Stomach (tissue), 9 donors: ENCODE measurements around the gene RGMB. TPM values are rescaled to one million over a fixed set of nuclear protein-coding genes. Genes with fewer than 3 reads are reported as not detected.
"Not testable (repeated sequence)": the region's sequence is repeated elsewhere in the genome, so short reads cannot be mapped to it uniquely, and the experiment has no call there.

Experiments
- DNase-seq, 2 donors: peaks; one replicate each; pipeline versions ENCODE4 v3.0.0 to v3.0.0-alpha.2; 2013 to 2019
- H3K27ac ChIP-seq, 5 donors: fragments of 200-600 bp in 4 of 5; sonication (generic) in 4 of 5; one replicate each; pipeline ENCODE4 v1.5.1; 2013 to 2019; ENCODE audit warnings: mild to moderate bottlenecking in 1 of 5, moderate library complexity in 1 of 5
- H3K27me3 ChIP-seq, 3 donors: fragments of 200-600 bp; sonication (generic); one replicate each; pipeline ENCODE4 v1.5.1; 2017 to 2019; ENCODE audit warnings: mixed run types in 1 of 3
- H3K36me3 ChIP-seq, 4 donors: fragments of 200-600 bp; sonication (generic); 1 replicate in 3 of 4; 2 replicates in 1 of 4; pipeline ENCODE4 v1.5.1; 2016 to 2019
- H3K4me1 ChIP-seq, 4 donors: fragments of 200-600 bp; sonication (generic); one replicate each; pipeline ENCODE4 v1.5.1; 2016 to 2019
- H3K4me3 ChIP-seq, 4 donors: fragments of 200-600 bp; sonication (generic) in 3 of 4; one replicate each; pipeline ENCODE4 v1.5.1; 2016 to 2019; ENCODE audit warnings: mild to moderate bottlenecking in 1 of 4
- H3K9me3 ChIP-seq, 4 donors: fragments of 200-600 bp; sonication (generic); one replicate each; pipeline ENCODE4 v1.5.1; 2016 to 2019
- CTCF ChIP-seq, 7 experiments: fragments of 450-650 bp in 4 of 7; fragments of 200-600 bp in 3 of 7; sonication (generic) in 3 of 7; IDR thresholded peaks; one replicate each; pipeline ENCODE4 v1.5.1; 2016 to 2019; ENCODE audit warnings: antibody characterized with exemption in 7 of 7, control low read depth in 2 of 7, mild to moderate bottlenecking in 1 of 7
- EP300 ChIP-seq: sonication (generic); formaldehyde crosslinking; IDR thresholded peaks from one replicate; pipeline ENCODE4 v1.6.1; 2017; ENCODE audit warnings: antibody characterized with exemption
- POLR2A ChIP-seq, 4 donors: fragments of 450-650 bp; IDR thresholded peaks; one replicate each; pipeline ENCODE4 v1.6.1; 2016; ENCODE audit warnings: antibody characterized with exemption in 4 of 4, control low read depth in 2 of 4, mild to moderate bottlenecking in 1 of 4, moderate library complexity in 1 of 4
- POLR2AphosphoS5 ChIP-seq, 3 donors: sonication (generic); formaldehyde crosslinking; IDR thresholded peaks; one replicate each; pipeline ENCODE4 v1.6.1; 2016; ENCODE audit warnings: antibody characterized with exemption in 3 of 3
- WGBS, 5 donors: extraction: QIAGEN DNeasy Blood & Tissue Kit in 3 of 5; methylation state at CpG; one replicate each; pipeline versions ENCODE4 v1.1.5 to v1.1.7; 2013 to 2018; 5-methylcytosine and 5-hydroxymethylcytosine counted together
- intact Hi-C: fragments of 100-400 bp; cut with DNase I; formaldehyde crosslinking; loops from one replicate; pipeline ENCODE4 v1.15.1; 2023; ENCODE audit warnings: low total_unique reads
- polyA plus RNA-seq, 3 donors: library from polyadenylated mRNA; stranded (reverse); fragments of 200-250 nt; gene quantifications; one replicate each; pipeline ENCODE4 v1.2.3, GENCODE V29; 2013
- total RNA-seq, 5 donors: library from RNA; depleted of rRNA; stranded (reverse); fragments of >200 nt; gene quantifications; one replicate each; pipeline versions ENCODE4 v1.1.0 to v1.2.3, GENCODE V29; 2014 to 2016
- donor health status: healthy with polysubstance abuse.
- donor health status: Bipolar disorder and iron deficiency.
- donor health status: healthy.

The RGMB gene
- total and polyA plus RNA-seq, 8 donors: 8.4 to 215 (median 50.1) TPM

GRCh38 chr5:98742396-98743073, 30.9 kb upstream of the RGMB start:
- H3K4me3 ChIP-seq: no peak overlapping the region
- no peaks in the 10 kb centered on the region for H3K4me1 ChIP-seq
- H3K27ac ChIP-seq: no peak overlapping the region
- peaks cover 0 to 9% (median 7%) of the 10 kb centered on the region in 4 donors for H3K9me3 ChIP-seq
- WGBS, 5 donors: 82 to 100% (median 89%) methylated on average over 4 to 5 of the region's 5 CpGs
- no peaks in the 10 kb centered on the region for H3K36me3 ChIP-seq
- H3K27me3 ChIP-seq: no peaks in the 10 kb centered on the region
- no peak for DNase-seq
- no peak for TF ChIP-seq CTCF (IDR thresholded peaks at IDR 0.05)
- no peak for TF ChIP-seq POLR2AphosphoS5 (IDR thresholded peaks at IDR 0.05)
- no peak for TF ChIP-seq EP300
- TF ChIP-seq POLR2A (IDR thresholded peaks at IDR 0.05): no peak
- intact Hi-C loops: no loop called here

DNA sequence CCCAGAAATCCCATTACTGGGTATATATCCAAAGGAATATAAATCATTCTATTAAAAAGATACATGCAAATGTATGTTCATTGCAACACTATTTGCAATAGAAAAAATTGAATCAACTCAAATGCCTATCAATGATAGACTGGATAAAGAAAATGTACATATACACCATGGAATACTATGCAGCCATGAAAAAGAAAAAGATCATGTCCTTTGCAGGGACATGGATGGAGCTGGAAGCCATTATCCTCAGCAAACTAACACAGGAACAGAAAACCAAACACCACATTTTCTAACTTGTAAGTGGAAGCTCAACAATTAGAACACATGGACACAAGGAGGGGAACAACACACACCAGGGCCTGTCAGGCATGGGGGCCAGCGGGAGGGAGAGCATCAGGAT, 25.2 kb upstream of the RGMB start:
- H3K9me3 ChIP-seq: peaks cover 0 to 16% (median 6%) of the 10 kb centered on the region in 4 donors
- DNase-seq, H3K27ac ChIP-seq, H3K4me1 ChIP-seq, H3K27me3 ChIP-seq, H3K36me3 ChIP-seq, intact Hi-C loops, H3K4me3 ChIP-seq: not testable (repeated sequence)
- WGBS, 5 donors: 89 to 100% (median 92%) methylated on average over 1 of the region's 1 CpG

DNA sequence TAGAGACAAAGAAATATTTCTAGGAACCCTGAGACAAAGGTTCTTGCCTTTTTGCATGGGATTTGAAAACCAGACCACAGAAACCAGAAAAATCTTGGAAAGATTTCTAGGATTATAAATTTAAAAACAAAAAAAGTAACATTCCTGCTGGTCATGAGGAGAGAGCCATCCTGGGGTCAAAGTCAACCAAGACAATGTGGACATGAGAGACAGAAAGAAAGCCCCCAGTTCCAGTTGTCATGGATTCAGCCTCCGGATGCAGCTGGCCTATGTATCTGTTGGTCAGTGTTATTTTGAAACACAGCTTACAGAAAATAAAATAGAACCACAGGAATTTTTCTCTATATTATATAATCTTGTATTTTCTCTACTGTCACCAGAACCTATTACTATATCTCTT, 24.4 kb upstream of the RGMB start:
- no peaks in the 10 kb centered on the region for H3K36me3 ChIP-seq
- no peaks in the 10 kb centered on the region for H3K27me3 ChIP-seq
- H3K4me3 ChIP-seq: no peak overlapping the region
- DNase-seq: no peak
- WGBS, 5 donors: 88 to 96% (median 92%) methylated on average over 1 of the region's 1 CpG
- TF ChIP-seq EP300 (no peak), POLR2A (IDR thresholded peaks at IDR 0.05) (no peak), POLR2AphosphoS5 (IDR thresholded peaks at IDR 0.05) (no peak), CTCF (IDR thresholded peaks at IDR 0.05) (no peak)
- intact Hi-C loops: no loop called here
- H3K9me3 ChIP-seq: peaks cover 0 to 16% (median 6%) of the 10 kb centered on the region in 4 donors
- no peaks in the 10 kb centered on the region for H3K4me1 ChIP-seq
- no peak overlapping the region for H3K27ac ChIP-seq

- Histone ChIP-seq H3K36me3 (no peaks in the 10 kb centered on the region), H3K27me3 (no peaks in the 10 kb centered on the region), H3K27ac (no peak overlapping the region), H3K9me3 (peaks cover 0 to 16% (median 6%) of the 10 kb centered on the region in 4 donors), H3K4me3 (no peak overlapping the region), H3K4me1 (no peaks in the 10 kb centered on the region)
- TF ChIP-seq POLR2A (IDR thresholded peaks at IDR 0.05) (no peak), CTCF (IDR thresholded peaks at IDR 0.05) (peak in 3 of 7 experiments; percentile 4 to 28 (median 10))
- intact Hi-C loops: no loop called here
- DNase-seq: no peak
- 88 to 96% (median 90%) methylated on average over 4 of the region's 4 CpGs for WGBS, 5 donors
Observed at GRCh38 chr5:98750693-98751092, 22.8 kb upstream of the RGMB start.

DNA sequence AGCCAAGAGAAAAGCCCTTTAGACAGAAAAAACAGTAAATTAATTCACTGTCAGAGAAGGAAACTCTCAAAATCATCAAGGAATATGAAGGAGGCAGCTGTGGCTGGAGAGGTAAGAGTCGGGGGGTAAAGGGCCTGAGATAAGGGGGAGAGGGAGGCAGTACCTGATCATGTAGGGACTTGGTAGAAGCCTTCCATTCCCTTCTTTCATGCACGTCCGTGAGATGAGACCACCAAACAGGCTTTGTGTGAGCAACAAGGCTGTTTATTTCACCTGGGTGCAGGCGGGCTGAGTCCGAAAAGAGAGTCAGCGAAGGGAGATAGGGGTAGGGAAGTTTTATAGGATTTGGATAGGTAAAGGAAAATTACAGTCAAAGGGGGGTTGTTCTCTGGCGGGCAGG, 21.1 kb upstream of the RGMB start:
- H3K36me3 ChIP-seq, H3K27me3 ChIP-seq, intact Hi-C loops, H3K4me3 ChIP-seq, H3K4me1 ChIP-seq, DNase-seq, H3K27ac ChIP-seq, H3K9me3 ChIP-seq: not testable (repeated sequence)
- WGBS, 5 donors: 85 to 96% (median 94%) methylated on average over 6 to 7 of the region's 7 CpGs

DNA sequence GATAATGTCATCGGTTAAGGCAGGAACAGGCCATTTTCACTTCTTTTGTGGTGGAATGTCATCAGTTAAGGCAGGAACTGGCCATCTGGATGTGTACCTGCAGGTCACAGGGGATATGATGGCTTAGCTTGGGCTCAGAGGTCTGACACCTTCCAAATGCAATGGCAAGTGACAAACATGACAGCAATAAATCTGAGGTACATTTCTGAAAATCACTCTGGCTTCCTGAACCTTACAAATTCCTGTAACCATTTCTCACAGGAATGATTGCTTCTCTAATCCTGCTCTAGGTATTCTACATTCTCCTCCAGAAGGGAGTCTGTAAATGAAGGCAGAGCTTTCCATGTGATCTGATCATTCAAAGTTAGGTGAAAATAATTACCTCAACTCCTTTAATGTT, 20.7 kb upstream of the RGMB start:
- DNase-seq, H3K4me3 ChIP-seq, H3K27me3 ChIP-seq, H3K9me3 ChIP-seq, H3K4me1 ChIP-seq, H3K27ac ChIP-seq, H3K36me3 ChIP-seq, intact Hi-C loops: not testable (repeated sequence)
- 38 to 71% (median 50%) methylated on average over 1 of the region's 1 CpG; no CpG with 5 or more reads in 1 of the 5 donors for WGBS, 5 donors
